ENCODE measurements around the gene FAM3C.
"Not testable (repeated sequence)": the region's sequence is repeated elsewhere in the genome, so short reads cannot be mapped to it uniquely, and the experiment has no call there.

The FAM3C gene

GRCh38 chr7:121329191-121330052 is 66.7 kb downstream of the FAM3C start:
- peak; percentile 29 for DNase-seq

GRCh38 chr7:121328508-121329190 is 67.5 kb downstream of the FAM3C start, which contains the start of gene WNT16:
Gene WNT16 (plus strand): TSS chr7:121329000. CDS start chr7:121329293, 293 bp downstream.
- DNase-seq: no peak

GRCh38 chr7:121327671-121328070 is 68.4 kb downstream of the FAM3C start:
- DNase-seq: no peak

- DNase-seq: no peak
Observed at GRCh38 chr7:121323515-121324302, 72.4 kb downstream of the FAM3C start.

- DNase-seq: no peak
Observed at GRCh38 chr7:121322460-121322859, 73.6 kb downstream of the FAM3C start.

- not testable (repeated sequence) for DNase-seq
Observed at GRCh38 chr7:121315170-121315569, 80.9 kb downstream of the FAM3C start.

- peak; percentile 94 for DNase-seq
Observed at GRCh38 chr7:121313793-121314676, 82.1 kb downstream of the FAM3C start.

GRCh38 chr7:121313220-121313792 is 82.8 kb downstream of the FAM3C start:
- DNase-seq: no peak

GRCh38 chr7:121307021-121307574 is 89.0 kb downstream of the FAM3C start:
- no peak for DNase-seq

- no peak for DNase-seq
Observed at GRCh38 chr7:121306565-121306964, 89.5 kb downstream of the FAM3C start.

GRCh38 chr7:121305109-121305508 is 91.0 kb downstream of the FAM3C start:
- no peak for DNase-seq

GRCh38 chr7:121304102-121304658 is 91.9 kb downstream of the FAM3C start:
- no peak for DNase-seq

- DNase-seq: no peak
Observed at GRCh38 chr7:121303422-121304101, 92.5 kb downstream of the FAM3C start.

- no peak for DNase-seq
Observed at GRCh38 chr7:121302214-121302745, 93.8 kb downstream of the FAM3C start.

GRCh38 chr7:121301446-121302213 is 94.5 kb downstream of the FAM3C start:
- DNase-seq: no peak

- DNase-seq: no peak
Observed at GRCh38 chr7:121300685-121301420, 95.3 kb downstream of the FAM3C start.
